Esophagus (tissue), 2 donors: ENCODE data around the gene AIPL1. TPM values are rescaled to one million over a fixed set of nuclear protein-coding genes. Genes with fewer than 3 reads are reported as not detected.

Experiments used
- H3K27ac ChIP-seq, 2 donors: one replicate each; pipeline ENCODE4 v1.5.1; 2013; ENCODE audit warnings: low read depth in 2 of 2, mild to moderate bottlenecking in 2 of 2, inconsistent platforms in 1 of 2, low read length in 1 of 2, moderate library complexity in 1 of 2
- H3K27me3 ChIP-seq, 2 donors: one replicate each; pipeline ENCODE4 v1.6.1; 2013; ENCODE audit warnings: low read length in 2 of 2, control low read depth in 1 of 2, mild to moderate bottlenecking in 1 of 2; ENCODE audit not compliant: insufficient read depth in 2 of 2, control insufficient read depth in 1 of 2
- H3K36me3 ChIP-seq, 2 donors: one replicate each; pipeline ENCODE4 v1.6.1; 2013; ENCODE audit warnings: low read length in 1 of 2; ENCODE audit not compliant: control insufficient read depth in 2 of 2, insufficient read depth in 2 of 2
- H3K4me1 ChIP-seq, 2 donors: one replicate each; pipeline ENCODE4 v1.6.1; 2013; ENCODE audit warnings: low read length in 1 of 2; ENCODE audit not compliant: control insufficient read depth in 2 of 2, insufficient read depth in 2 of 2
- H3K4me3 ChIP-seq, 2 donors: one replicate each; pipeline ENCODE4 v1.5.1; 2013; ENCODE audit warnings: low read length in 2 of 2, mild to moderate bottlenecking in 2 of 2, low read depth in 1 of 2, moderate library complexity in 1 of 2
- H3K9me3 ChIP-seq, 2 donors: one replicate each; pipeline ENCODE4 v1.6.1; 2013; ENCODE audit warnings: mild to moderate bottlenecking in 2 of 2, low read depth in 1 of 2, low read length in 1 of 2, moderate library complexity in 1 of 2; ENCODE audit not compliant: control insufficient read depth in 2 of 2, insufficient read depth in 1 of 2
- WGBS, 2 donors: extraction: QIAGEN DNeasy Blood & Tissue Kit; methylation state at CpG; one replicate each; pipeline ENCODE4 v1.1.7; 2013; 5-methylcytosine and 5-hydroxymethylcytosine counted together
- polyA plus RNA-seq, 2 donors: library from polyadenylated mRNA; stranded (reverse); fragments of 200-250 nt; gene quantifications; one replicate each; pipeline ENCODE4 v1.2.3, GENCODE V29; 2013
- donor health status: healthy with polysubstance abuse.
- donor health status: Bipolar disorder and iron deficiency.

AIPL1 gene
- polyA plus RNA-seq, 2 donors, result not detected

DNA sequence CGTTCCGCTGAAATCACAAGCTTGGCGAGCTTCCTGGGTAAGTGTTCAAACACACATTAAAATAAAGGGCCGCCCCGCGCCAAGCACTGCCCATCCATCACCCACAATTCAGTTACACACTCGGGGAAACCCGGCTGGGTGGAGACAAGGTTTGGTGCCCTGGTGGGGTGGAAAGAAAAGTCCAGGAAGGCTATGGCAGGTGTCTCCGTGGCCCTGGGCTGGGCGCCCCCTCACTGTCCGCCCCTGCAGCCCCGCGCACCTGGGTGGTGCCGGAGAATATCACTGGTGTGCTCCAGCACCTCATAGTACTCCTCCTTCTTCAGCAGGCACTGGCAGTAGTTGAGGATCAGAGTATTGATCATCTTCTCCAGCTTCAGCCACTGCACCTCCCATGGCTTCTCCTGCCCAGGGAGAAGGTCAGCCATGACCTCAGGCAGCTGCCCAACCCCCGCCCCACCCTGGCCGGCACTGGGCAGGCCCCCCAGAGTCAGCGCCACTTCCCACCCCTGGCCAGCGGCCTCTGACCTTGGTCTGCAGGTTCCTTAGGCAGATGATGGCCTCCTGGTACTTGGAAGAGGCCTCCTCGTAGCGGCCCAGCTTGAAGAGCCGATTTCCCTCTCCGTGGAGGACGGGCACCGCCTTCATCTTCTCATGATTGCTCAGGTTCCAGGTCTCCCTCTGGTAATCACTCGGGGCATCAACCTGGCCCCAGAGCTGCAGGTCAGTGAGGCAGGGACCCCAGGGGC, 8.4 kb downstream of the AIPL1 start:
- H3K4me1 ChIP-seq, result peaks cover 0 to 6% of the 10 kb centered on the region in 2 donors
- no peaks in the 10 kb centered on the region for H3K27me3 ChIP-seq
- WGBS, 2 donors, result 77 to 82% methylated on average over 25 of the region's 25 CpGs
- H3K4me3 ChIP-seq, result no peak overlapping the region
- no peaks in the 10 kb centered on the region for H3K36me3 ChIP-seq
- no peak overlapping the region for H3K27ac ChIP-seq
- no peaks in the 10 kb centered on the region for H3K9me3 ChIP-seq

DNA sequence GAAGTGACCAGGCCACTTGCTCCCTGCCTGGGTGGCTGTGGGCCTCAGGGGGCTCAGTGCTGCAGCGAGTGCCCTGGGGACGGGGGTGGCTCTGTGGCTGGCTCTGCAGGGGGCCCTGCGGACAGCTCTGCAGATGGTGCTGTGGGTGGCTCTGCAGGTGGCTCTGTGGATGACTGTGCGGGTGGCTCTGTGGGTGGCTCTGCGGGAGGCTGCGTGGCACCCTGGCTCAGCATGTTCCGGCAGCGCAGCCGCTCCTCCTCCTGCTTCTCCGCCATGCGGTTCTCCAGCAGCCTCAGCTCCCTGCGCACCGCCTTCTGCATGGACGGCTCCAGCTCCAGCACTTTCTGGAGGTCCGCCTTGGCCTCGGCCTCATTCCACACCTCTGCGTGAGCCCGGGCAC, 9.5 kb downstream of the AIPL1 start:
- Histone ChIP-seq H3K27me3 (no peaks in the 10 kb centered on the region), H3K4me1 (peaks cover 0 to 6% of the 10 kb centered on the region in 2 donors)
- WGBS, 2 donors, result 88 to 89% methylated on average over 18 of the region's 18 CpGs

DNA sequence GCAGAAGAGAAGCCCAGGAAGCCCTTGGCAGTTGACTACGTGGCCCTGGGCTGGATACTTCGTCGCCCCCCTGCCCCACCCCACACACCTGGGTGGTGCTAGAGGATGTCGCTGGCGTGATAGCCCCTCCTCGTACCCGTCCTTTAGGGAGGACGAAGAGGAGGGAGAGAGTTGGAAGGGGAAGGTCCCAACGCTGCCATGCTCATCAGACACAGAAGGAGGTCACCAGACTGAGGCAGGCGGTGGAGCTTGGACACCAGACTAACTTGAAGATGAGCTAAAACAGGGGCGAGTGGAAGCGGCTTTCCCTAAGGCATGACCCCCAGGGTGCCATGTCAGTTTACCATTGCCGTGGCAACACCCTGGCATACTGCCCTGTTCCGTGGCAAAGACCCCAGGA, 11.0 kb downstream of the AIPL1 start:
- WGBS, 2 donors, result 65 to 68% methylated on average over 14 of the region's 14 CpGs

More for the DNA sequence above, 9.5 kb downstream of the AIPL1 start:
- Histone ChIP-seq H3K4me3 (no peak overlapping the region), H3K9me3 (no peaks in the 10 kb centered on the region), H3K27ac (no peak overlapping the region), H3K36me3 (no peaks in the 10 kb centered on the region)

DNA sequence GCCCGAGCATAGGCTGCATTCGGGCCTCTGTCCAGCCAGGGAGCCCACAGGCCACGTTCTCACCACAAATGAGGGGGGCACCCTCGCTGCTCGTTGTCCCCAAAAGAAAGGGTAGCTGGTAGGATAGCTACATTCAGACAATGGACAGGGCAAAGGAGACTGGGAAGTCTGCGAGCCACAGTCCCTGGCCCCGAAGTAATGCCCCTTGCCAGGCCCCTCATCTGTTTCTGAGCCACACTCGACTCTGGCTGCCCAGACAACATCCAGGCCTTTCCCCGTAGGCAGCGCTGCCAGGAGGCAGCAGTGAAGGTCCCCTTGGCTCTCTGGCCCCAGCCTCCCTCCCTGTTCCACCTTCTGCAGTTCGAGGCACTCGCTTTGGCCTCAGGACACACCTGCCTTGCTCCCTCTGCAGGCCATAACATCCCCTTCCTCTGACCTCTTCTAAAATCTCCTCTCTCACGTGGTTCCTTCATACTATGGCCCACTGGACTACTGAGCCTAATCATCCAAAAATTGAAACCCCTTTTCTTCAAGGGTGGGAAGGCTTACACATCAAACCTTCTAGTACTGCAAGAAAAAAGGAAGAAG, 12.2 kb downstream of the AIPL1 start:
- no peak overlapping the region for H3K27ac ChIP-seq
- no peaks in the 10 kb centered on the region for H3K9me3 ChIP-seq
- no peak overlapping the region for H3K4me3 ChIP-seq
- 54 to 64% methylated on average over 13 of the region's 13 CpGs for WGBS, 2 donors
- no peaks in the 10 kb centered on the region for H3K27me3 ChIP-seq
- H3K36me3 ChIP-seq, result no peaks in the 10 kb centered on the region
- peaks cover 0 to 6% of the 10 kb centered on the region in 2 donors for H3K4me1 ChIP-seq

More for the DNA sequence above, 11.0 kb downstream of the AIPL1 start:
- Histone ChIP-seq H3K4me1 (peaks cover 0 to 6% of the 10 kb centered on the region in 2 donors), H3K27me3 (no peaks in the 10 kb centered on the region), H3K36me3 (no peaks in the 10 kb centered on the region), H3K4me3 (no peak overlapping the region), H3K27ac (no peak overlapping the region), H3K9me3 (no peaks in the 10 kb centered on the region)

DNA sequence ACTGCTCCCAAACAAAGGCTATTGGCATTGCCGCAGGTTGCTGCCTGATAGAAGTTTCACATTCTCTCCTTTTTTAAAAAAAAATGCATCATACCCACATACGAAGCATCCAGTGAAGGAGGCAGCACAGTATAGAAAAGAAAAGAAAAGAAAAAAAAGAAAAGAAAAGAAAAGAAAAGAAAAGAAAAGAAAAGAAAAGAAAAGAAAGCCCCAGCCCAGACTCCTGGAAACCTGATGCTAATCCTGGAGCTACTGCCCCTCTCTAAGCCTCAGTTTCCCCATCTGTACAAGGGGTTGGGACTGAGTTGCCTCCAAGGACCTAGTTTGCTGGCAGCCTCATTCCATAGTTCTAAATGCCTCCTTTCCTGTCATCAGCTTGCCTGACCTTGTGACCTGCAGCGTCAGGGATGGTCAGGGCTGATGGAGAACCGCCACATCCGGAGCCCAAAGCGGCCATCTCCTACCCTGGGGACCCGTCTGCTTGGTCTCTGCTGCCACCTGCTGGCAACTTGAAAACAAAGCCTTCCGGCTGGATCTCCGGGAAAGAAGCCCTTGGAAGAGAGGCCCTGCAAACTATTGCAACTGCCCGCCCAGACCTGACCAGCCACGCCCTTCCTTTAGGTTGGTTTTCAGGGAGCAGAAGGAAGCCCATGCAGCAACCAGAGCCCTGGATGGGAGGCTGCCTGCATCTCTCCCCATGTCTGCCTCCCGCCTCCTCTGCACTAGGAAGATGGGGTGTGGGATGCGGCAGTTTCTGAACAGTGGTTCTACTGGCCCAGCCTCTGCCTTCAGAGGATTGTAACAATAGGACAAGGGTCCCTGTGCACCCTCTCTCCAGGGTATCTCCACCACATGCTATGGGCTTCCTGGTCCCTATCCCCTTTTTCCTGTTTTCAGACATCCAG, 13.0 kb downstream of the AIPL1 start:
- H3K4me1 ChIP-seq, result peaks cover 0 to 3% of the 10 kb centered on the region in 2 donors
- H3K9me3 ChIP-seq, result no peaks in the 10 kb centered on the region
- H3K27ac ChIP-seq, result no peak overlapping the region
- H3K36me3 ChIP-seq, result no peaks in the 10 kb centered on the region
- no peaks in the 10 kb centered on the region for H3K27me3 ChIP-seq
- 25% methylated on average over 13 of the region's 13 CpGs for WGBS, 2 donors
- H3K4me3 ChIP-seq, result no peak overlapping the region

DNA sequence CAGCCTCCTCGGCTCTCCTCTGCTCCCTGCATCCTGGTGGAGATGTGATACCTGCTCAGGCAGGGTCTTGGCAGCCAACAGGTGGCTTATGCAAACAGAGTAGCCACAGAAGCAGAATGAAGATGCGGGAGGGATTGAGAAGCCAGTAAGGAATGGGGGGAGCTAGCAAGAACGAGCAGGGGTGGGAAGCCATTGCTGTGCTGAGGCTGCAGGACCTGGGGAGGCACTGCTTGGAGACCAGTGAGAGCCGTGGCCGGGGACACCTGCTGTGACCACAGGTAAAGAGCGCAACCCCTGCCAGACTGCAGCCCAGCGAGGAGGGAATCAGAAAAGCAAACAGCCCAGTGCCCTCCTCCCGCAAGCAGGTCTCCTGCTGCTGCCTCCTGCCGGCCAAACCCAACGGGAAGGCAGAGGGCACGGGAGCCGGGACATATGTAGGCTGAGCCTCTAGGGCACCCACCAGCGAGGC, 14.7 kb downstream of the AIPL1 start:
- Histone ChIP-seq H3K27me3 (no peaks in the 10 kb centered on the region), H3K36me3 (no peaks in the 10 kb centered on the region), H3K4me3 (no peak overlapping the region), H3K9me3 (no peaks in the 10 kb centered on the region), H3K4me1 (peaks cover 0 to 2% of the 10 kb centered on the region in 2 donors), H3K27ac (no peak overlapping the region)
- WGBS, 2 donors, result 12 to 13% methylated on average over 13 of the region's 13 CpGs

DNA sequence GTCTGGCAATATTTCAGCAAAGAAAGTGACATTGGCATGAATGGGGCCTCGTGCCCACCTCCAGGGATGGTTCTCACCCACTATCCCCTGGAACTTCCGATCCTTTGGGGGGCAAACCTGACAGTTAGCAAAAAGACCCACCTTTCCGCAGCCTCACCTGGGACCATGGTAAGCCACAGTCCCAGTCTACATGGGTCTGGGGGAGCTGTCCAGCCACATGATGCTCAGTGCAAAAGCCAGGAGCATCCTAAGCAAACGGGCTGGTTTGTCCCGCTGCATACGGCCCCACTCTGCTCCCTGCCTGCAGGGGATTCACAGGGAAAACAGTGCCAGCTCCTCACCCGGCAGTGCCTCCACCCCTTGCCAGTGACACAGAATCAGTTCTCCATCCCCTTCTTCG, 19.3 kb downstream of the AIPL1 start:
- Histone ChIP-seq H3K36me3 (no peaks in the 10 kb centered on the region), H3K27me3 (no peaks in the 10 kb centered on the region), H3K4me3 (no peak overlapping the region), H3K9me3 (no peaks in the 10 kb centered on the region), H3K4me1 (peaks cover 0 to 2% of the 10 kb centered on the region in 2 donors), H3K27ac (no peak overlapping the region)
- 60 to 63% methylated on average over 8 of the region's 8 CpGs for WGBS, 2 donors

DNA sequence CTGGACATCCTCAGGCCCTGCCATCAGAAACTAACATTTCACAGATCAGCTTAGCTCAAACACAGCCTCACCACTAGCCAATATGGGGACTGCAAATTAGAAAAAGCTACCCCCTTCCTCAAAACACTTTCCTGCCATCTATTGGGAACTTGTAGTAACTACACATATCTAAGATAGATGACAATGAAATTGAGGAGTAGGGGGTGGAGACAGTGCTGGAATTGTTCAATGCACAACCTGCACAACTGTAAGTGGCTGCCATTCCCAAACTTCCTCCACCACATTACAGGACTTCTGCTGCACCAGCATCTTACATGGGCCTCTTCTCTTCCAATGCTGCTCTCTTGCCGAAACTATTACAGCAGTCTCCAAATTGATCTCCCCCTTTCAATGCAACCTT, 21.9 kb downstream of the AIPL1 start:
- H3K4me3 ChIP-seq, result no peak overlapping the region
- 93 to 94% methylated on average over 1 of the region's 1 CpG for WGBS, 2 donors
- no peaks in the 10 kb centered on the region for H3K36me3 ChIP-seq
- H3K27ac ChIP-seq, result no peak overlapping the region
- no peaks in the 10 kb centered on the region for H3K9me3 ChIP-seq
- H3K27me3 ChIP-seq, result no peaks in the 10 kb centered on the region
- H3K4me1 ChIP-seq, result peaks cover 0 to 2% of the 10 kb centered on the region in 2 donors

DNA sequence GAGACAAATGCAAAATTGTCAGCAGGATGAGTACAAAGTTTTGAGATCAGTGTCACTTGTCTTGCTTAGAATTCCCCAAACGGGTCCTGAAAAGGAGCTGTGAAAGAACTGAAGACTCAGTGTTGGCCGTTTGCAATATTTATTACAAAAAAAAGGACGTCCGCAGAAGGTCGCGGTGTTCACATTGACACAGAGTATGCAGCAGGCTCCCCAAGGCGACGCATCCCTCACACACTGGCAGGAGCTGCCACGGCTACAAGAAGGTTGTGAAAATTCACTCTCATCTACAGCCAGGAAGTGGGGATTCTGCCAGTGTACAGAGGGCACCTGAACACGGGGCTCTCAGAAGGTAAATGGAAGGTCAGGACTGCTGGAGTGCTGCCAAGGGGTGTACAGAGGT, 26.2 kb downstream of the AIPL1 start:
- Histone ChIP-seq H3K27me3 (no peaks in the 10 kb centered on the region), H3K4me1 (no peaks in the 10 kb centered on the region), H3K27ac (no peak overlapping the region), H3K36me3 (no peaks in the 10 kb centered on the region), H3K4me3 (no peak overlapping the region), H3K9me3 (no peaks in the 10 kb centered on the region)
- 58 to 59% methylated on average over 10 of the region's 10 CpGs for WGBS, 2 donors
